Nephron progenitor cell (in vitro differentiated cells): ENCODE data around the gene ZNF839.

Experiments
- DNase-seq: peaks from one replicate; pipeline ENCODE4 v3.0.0; 2021
- H3K27ac Mint-ChIP-seq: 2 replicates; pipeline ENCODE4 v1.8.0; 2021; ENCODE audit warnings: mild to moderate bottlenecking, moderate library complexity, mixed read lengths
- H3K27me3 Mint-ChIP-seq: 2 replicates; pipeline ENCODE4 v1.8.0; 2021; ENCODE audit warnings: mild to moderate bottlenecking, low read depth, mixed read lengths; ENCODE audit not compliant: poor library complexity
- H3K36me3 Mint-ChIP-seq: 2 replicates; pipeline ENCODE4 v1.8.0; 2021; ENCODE audit warnings: low read depth, mixed read lengths
- H3K4me1 Mint-ChIP-seq: 2 replicates; pipeline ENCODE4 v1.8.0; 2021; ENCODE audit warnings: mixed read lengths
- H3K4me3 Mint-ChIP-seq: 2 replicates; pipeline ENCODE4 v1.8.0; 2021; ENCODE audit warnings: mild to moderate bottlenecking, moderate library complexity, mixed read lengths
- H3K9me3 Mint-ChIP-seq: 2 replicates; pipeline ENCODE4 v1.8.0; 2021; ENCODE audit warnings: mild to moderate bottlenecking, moderate library complexity, mixed read lengths
- TF ChIP-seq, protein P1 (sequence below): fragments of 200-600 bp; sonication (generic); IDR thresholded peaks from 2 replicates; pipeline ENCODE4 v1.5.0; 2021; ENCODE audit warnings: antibody characterized with exemption

Gene ZNF839

DNA sequence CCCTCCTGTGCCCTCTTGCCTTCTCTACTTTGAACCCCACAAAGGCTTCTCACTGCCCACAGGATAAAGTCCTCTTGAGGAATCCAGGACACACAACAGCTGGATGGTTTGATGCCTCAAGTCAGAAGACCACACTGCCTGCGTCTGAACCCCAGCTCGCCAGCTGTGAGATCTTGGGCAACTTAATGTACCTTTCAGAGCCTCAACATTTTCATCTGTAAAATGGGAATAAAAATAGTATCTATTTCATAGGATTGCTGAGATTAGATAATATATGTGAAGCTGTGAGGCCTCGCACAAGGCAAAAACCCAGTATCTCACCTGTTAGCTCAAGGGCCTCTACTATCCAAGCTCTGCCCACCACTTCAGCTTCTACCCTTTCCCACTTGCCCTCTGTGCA is 40.8 kb downstream of the ZNF839 start:
- no peak overlapping the region for H3K4me3 Mint-ChIP-seq
- peak overlapping the region; percentile 64 for H3K27ac Mint-ChIP-seq
- H3K36me3 Mint-ChIP-seq: peaks cover 28% of the 10 kb centered on the region
- no peaks in the 10 kb centered on the region for H3K27me3 Mint-ChIP-seq
- DNase-seq: no peak
- TF ChIP-seq, protein P1, sequence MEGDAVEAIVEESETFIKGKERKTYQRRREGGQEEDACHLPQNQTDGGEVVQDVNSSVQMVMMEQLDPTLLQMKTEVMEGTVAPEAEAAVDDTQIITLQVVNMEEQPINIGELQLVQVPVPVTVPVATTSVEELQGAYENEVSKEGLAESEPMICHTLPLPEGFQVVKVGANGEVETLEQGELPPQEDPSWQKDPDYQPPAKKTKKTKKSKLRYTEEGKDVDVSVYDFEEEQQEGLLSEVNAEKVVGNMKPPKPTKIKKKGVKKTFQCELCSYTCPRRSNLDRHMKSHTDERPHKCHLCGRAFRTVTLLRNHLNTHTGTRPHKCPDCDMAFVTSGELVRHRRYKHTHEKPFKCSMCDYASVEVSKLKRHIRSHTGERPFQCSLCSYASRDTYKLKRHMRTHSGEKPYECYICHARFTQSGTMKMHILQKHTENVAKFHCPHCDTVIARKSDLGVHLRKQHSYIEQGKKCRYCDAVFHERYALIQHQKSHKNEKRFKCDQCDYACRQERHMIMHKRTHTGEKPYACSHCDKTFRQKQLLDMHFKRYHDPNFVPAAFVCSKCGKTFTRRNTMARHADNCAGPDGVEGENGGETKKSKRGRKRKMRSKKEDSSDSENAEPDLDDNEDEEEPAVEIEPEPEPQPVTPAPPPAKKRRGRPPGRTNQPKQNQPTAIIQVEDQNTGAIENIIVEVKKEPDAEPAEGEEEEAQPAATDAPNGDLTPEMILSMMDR: no peak
- no peaks in the 10 kb centered on the region for H3K9me3 Mint-ChIP-seq
- peaks cover 15% of the 10 kb centered on the region for H3K4me1 Mint-ChIP-seq

DNA sequence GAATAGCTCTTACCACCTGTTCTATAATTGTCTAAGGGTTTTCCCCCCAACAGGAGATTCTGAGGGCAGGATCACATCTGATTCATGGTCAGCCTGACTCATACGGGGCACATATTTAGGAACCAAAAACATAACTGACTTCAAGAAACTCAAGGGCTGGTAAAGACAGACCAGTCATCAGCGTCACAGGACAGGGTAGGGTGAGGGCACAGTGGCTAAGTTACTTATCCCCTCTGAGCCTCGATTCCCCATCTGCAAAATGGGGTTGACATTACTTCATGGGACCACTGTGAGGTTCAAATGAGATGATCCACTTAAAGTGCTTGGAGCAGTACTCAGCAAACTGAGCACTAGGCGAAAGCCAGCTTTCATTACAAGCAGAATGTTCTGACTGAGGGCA is 42.5 kb downstream of the ZNF839 start:
- TF ChIP-seq, protein P1: no peak
- Mint-ChIP-seq H3K4me1 (peaks cover 15% of the 10 kb centered on the region), H3K4me3 (peak overlapping the region; percentile 94), H3K27ac (peak overlapping the region; percentile 75), H3K27me3 (no peaks in the 10 kb centered on the region), H3K9me3 (no peaks in the 10 kb centered on the region), H3K36me3 (peaks cover 14% of the 10 kb centered on the region)
- DNase-seq: no peak

DNA sequence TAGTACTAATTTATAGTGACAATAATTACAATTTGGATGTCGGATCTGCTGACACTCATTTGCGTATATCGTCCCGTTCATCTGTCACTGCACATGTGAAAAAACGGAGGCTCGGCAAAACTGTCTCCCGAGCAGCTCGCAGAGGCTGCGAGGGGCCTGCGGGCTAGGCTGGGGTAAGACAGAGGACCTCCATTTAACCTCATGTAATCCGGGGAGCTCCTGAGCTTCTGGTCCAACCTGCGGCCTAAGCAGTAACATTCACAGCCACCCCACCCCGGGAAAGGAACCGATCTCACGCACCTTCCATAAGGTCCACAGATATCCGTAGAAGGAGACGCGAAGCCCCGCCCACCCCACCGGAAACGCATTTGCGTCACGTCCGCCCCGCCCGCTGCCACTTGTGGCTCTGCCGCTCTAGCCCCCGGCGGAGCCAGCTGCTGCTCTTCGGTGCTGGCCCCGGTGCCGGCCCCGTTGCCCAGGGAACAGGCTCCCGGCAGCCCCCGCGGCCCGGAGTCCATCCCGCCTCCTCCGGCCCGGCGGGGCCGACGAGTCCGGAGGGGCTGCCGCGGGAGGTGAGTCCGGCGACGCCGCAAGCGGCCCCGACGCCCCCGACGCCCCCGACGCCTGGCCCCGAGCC is 43.1 kb downstream of the ZNF839 start, which contains the start of the genes CINP and TECPR2:
CINP (minus strand) TSS at position 346 of the 637 bp plus-strand sequence; CDS start at position 307, 39 bp downstream.
TECPR2 (plus strand) TSS at position 397 of the 637 bp plus-strand sequence. CDS start 13,781 bp downstream, outside the sequence.
- H3K36me3 Mint-ChIP-seq: peaks cover 8% of the 10 kb centered on the region

DNA sequence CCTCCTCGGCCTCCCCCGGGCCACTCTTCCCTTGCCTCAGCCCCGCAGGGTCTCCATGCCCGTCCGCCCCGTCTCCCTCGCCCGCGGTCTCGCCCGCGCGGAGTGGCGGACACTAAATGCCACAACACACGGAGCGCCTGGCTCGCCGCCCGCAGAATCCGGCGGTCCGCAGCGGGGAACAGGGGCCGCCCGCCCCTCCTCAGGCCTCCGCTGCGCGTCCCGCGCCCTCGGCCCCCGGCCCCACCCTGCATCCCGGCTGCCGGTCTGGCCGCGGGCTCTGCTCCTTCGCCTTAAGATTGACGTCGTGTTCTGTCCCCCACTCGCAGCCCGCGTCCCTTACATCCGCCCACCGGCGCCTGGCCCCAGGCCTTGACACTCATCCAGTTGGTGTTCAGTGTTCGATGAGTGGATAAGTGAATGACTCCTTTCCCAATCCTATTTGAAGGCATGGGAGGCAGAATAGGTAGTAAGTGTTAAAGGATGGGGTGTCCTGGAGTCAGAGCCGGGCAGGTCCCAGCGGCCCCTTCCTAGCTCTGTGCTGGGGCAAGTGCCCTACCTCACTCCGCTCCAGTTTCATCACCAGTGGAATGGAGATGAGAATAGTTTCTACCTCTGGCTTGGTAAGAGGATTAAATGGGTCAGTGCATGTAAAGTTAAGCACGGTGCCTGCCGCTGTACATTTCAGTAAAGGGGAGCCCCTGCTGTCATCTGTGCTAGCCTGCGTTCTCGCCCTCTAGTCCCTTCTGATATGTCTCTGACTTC is 43.8 kb downstream of the ZNF839 start:
- H3K27me3 Mint-ChIP-seq: no peaks in the 10 kb centered on the region
- H3K36me3 Mint-ChIP-seq: peaks cover 1% of the 10 kb centered on the region
- no peaks in the 10 kb centered on the region for H3K9me3 Mint-ChIP-seq
- DNase-seq: no peak
- TF ChIP-seq, protein P1: no peak
- no peak overlapping the region for H3K4me3 Mint-ChIP-seq
- H3K4me1 Mint-ChIP-seq: peaks cover 15% of the 10 kb centered on the region
- H3K27ac Mint-ChIP-seq: peak overlapping the region; percentile 31

More for the DNA sequence above, 43.1 kb downstream of the ZNF839 start, which contains the start of the genes CINP and TECPR2:
- peak; percentile 99 for DNase-seq
- Mint-ChIP-seq H3K4me1 (peaks cover 15% of the 10 kb centered on the region), H3K27ac (peak within 1 kb of the TSS; percentile 75), H3K9me3 (no peaks in the 10 kb centered on the region), H3K4me3 (peak within 1 kb of the TSS; percentile 94), H3K27me3 (no peaks in the 10 kb centered on the region)
- TF ChIP-seq, protein P1: no peak

DNA sequence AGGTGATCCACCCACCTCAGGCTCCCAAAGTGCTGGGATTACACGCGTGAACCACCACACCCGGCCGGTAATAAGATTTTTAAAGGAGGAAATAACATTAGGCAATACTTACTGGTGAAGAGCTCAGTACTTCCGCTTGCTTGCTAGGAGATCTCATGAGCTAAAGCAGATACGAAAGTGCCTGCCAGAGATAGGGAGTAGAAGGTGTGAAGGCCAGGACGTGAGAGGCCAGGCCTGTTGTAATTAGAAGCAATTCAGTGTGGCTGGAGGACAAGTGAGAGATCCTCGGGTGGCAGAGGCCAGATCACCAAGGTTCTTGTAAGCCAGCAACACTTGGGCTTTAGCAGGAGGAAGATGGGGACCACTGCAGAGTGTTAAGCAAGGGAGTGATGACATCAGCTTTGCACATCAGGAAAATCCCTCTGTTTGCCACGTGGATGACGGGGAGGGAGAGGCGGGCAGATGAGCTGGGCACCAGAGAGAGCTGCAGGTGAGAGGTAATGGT is 50.8 kb downstream of the ZNF839 start:
- peak overlapping the region; percentile 69 for H3K27ac Mint-ChIP-seq
- peaks cover 10% of the 10 kb centered on the region for H3K4me1 Mint-ChIP-seq
- H3K27me3 Mint-ChIP-seq: no peaks in the 10 kb centered on the region
- no peak for DNase-seq
- TF ChIP-seq, protein P1: no peak
- H3K4me3 Mint-ChIP-seq: no peak overlapping the region
- H3K9me3 Mint-ChIP-seq: no peaks in the 10 kb centered on the region
- H3K36me3 Mint-ChIP-seq: no peaks in the 10 kb centered on the region
